Vagina (tissue), 2 donors: ENCODE results near the gene MLKL.

Experiments
- POLR2A ChIP-seq, 2 donors: fragments of 450-650 bp; IDR thresholded peaks; one replicate each; pipeline ENCODE4 v1.6.1; 2017; ENCODE audit warnings: antibody characterized with exemption in 2 of 2, mild to moderate bottlenecking in 2 of 2, moderate library complexity in 2 of 2
- POLR2AphosphoS5 ChIP-seq, 2 donors: sonication (generic); formaldehyde crosslinking; IDR thresholded peaks; one replicate each; pipeline ENCODE4 v1.9.0; 2017; ENCODE audit warnings: antibody characterized with exemption in 2 of 2, mild to moderate bottlenecking in 2 of 2, low read depth in 1 of 2; ENCODE audit not compliant: insufficient read depth in 1 of 2
- TF ChIP-seq, protein P1 (sequence below), 3 experiments: fragments of 450-650 bp in 2 of 3; fragments of 200-600 bp in 1 of 3; sonication (generic) in 1 of 3; IDR thresholded peaks; one replicate each; pipeline ENCODE4 v1.5.1; 2017 to 2019; ENCODE audit warnings: antibody characterized with exemption in 3 of 3, mild to moderate bottlenecking in 2 of 3, moderate library complexity in 2 of 3

DNA sequence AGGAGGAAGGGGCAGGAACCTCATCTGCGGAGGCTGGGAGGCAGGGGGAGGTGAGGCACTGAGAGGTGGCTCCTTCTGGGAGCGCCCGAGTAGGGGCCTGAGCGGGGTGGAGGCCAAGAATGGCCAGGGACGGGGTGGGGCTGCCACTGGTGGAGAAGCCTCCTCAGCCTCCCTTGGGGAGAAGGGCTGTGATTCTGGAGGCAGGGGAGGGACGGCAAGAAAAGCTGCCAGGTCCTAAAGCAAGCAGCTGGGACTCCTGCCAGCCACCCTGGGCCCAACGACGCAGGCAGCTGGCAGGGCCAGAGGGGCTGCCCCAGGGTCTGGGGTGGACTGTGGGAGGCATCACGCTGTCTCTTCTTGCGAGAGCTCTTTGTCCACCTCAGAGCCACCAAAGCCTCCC lies 12.7 kb upstream of the MLKL start:
- no peak for TF ChIP-seq POLR2A (IDR thresholded peaks at IDR 0.05)
- TF ChIP-seq, protein P1, sequence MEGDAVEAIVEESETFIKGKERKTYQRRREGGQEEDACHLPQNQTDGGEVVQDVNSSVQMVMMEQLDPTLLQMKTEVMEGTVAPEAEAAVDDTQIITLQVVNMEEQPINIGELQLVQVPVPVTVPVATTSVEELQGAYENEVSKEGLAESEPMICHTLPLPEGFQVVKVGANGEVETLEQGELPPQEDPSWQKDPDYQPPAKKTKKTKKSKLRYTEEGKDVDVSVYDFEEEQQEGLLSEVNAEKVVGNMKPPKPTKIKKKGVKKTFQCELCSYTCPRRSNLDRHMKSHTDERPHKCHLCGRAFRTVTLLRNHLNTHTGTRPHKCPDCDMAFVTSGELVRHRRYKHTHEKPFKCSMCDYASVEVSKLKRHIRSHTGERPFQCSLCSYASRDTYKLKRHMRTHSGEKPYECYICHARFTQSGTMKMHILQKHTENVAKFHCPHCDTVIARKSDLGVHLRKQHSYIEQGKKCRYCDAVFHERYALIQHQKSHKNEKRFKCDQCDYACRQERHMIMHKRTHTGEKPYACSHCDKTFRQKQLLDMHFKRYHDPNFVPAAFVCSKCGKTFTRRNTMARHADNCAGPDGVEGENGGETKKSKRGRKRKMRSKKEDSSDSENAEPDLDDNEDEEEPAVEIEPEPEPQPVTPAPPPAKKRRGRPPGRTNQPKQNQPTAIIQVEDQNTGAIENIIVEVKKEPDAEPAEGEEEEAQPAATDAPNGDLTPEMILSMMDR (IDR thresholded peaks at IDR 0.05), result no peak
- TF ChIP-seq POLR2AphosphoS5 (IDR thresholded peaks at IDR 0.05; ENCODE audit: insufficient read depth in 1 of 2, low read depth in 1 of 2), result no peak
